K562 (cell line): Measurements from ENCODE around the gene TMX3. TPM values are rescaled to one million over a fixed set of nuclear protein-coding genes. Genes with fewer than 3 reads are reported as not detected.

Source experiments
- ATAC-seq: fragments of 200-7000 bp; cut with Tn5 transposase; 3 replicates; pipeline ENCODE4 v1.9.1; 2020; ENCODE audit warnings: moderate library complexity
- BruUV-seq: library from RNA; stranded (reverse); fragments of 400-500 nt; replicated peaks from 2 replicates; lab custom pipeline; 2021; lab: Mats Ljungman, UMichigan
- CTCF ChIA-PET: fragments of 300-600 bp; formaldehyde crosslinking; extraction: SDS; loops from one replicate; lab custom pipeline; 2021; ENCODE audit warnings: low intra/inter-chr PET ratio; lab: Yijun Ruan, JAX
- POLR2A ChIA-PET: fragments of 300-600, 350-650 bp; sonication (Branson Sonifier 250); formaldehyde crosslinking; extraction: SDS; loops from one replicate; lab custom pipeline; 2021; ENCODE audit warnings: antibody characterized with exemption, inconsistent platforms; lab: Yijun Ruan, JAX
- DNase-seq, 4 experiments: peaks; one replicate each; pipeline versions ENCODE4 v3.0.0 to v3.0.0-alpha.2; 2011 to 2018; ENCODE audit warnings: low spot score in 3 of 4, mixed read lengths in 3 of 4; ENCODE audit errors: extremely low read depth in 1 of 4
- FAIRE-seq: peaks from 2 replicates; lab custom pipeline; 2011; peaks lifted over from hg19 to GRCh38; lab: Jason Lieb, UNC
- H2AFZ ChIP-seq: 2 replicates; pipeline ENCODE4 v1.6.0; 2011; ENCODE audit warnings: low read depth, low read length, control low read depth, inconsistent platforms
- H3K27ac ChIP-seq: fragments of 200-600 bp; 3 replicates; pipeline ENCODE4 v1.8.0; 2011; ENCODE audit warnings: low read depth, mild to moderate bottlenecking, control low read depth, inconsistent platforms, low read length, moderate library complexity, mixed read lengths; ENCODE audit errors: extremely low read depth
- H3K27me3 ChIP-seq, 2 experiments: fragments of 300-600 bp in 1 of 2; 2 replicates in 1 of 2; 3 replicates in 1 of 2; pipeline versions ENCODE4 v1.6.0 to v1.8.0; 2011; ENCODE audit warnings: inconsistent platforms in 2 of 2, low read length in 2 of 2, mild to moderate bottlenecking in 1 of 2, mixed read lengths in 1 of 2, moderate library complexity in 1 of 2; ENCODE audit not compliant: control insufficient read depth in 2 of 2, insufficient read depth in 2 of 2
- H3K36me3 ChIP-seq: fragments of 300-600 bp; 3 replicates; pipeline ENCODE4 v1.8.0; 2011; ENCODE audit warnings: mild to moderate bottlenecking, low read length, inconsistent platforms; ENCODE audit not compliant: control insufficient read depth, insufficient read depth
- H3K4me1 ChIP-seq, 2 experiments: fragments of 200-600 bp in 1 of 2; replicated peaks in 1 of 2; 2 replicates in 1 of 2; 3 replicates in 1 of 2; pipeline versions ENCODE4 v1.5.1 to v1.8.0; 2011; ENCODE audit warnings: inconsistent platforms in 2 of 2, low read length in 2 of 2, mild to moderate bottlenecking in 1 of 2, mixed read lengths in 1 of 2, moderate library complexity in 1 of 2; ENCODE audit not compliant: control insufficient read depth in 2 of 2, insufficient read depth in 2 of 2
- H3K4me2 ChIP-seq: 2 replicates; pipeline ENCODE4 v1.6.1; 2011; ENCODE audit warnings: low read length, control low read depth, inconsistent platforms, mixed read lengths; ENCODE audit not compliant: insufficient read depth
- H3K4me3 ChIP-seq: fragments of 200-600 bp; sonication (generic), shearing (Covaris generic); 2 replicates; pipeline ENCODE4 v1.5.1; 2016; ENCODE audit warnings: control low read depth, inconsistent platforms
- H3K79me2 ChIP-seq: fragments of 200-600 bp; 3 replicates; pipeline ENCODE4 v1.8.0; 2011; ENCODE audit warnings: low read length, inconsistent platforms; ENCODE audit not compliant: control insufficient read depth, insufficient read depth
- H3K9ac ChIP-seq, 2 experiments: 2 replicates each; pipeline versions ENCODE4 v1.6.0 to v1.6.1; 2011; ENCODE audit warnings: low read depth in 2 of 2, low read length in 2 of 2, control low read depth in 1 of 2, inconsistent platforms in 1 of 2, mild to moderate bottlenecking in 1 of 2, mixed read lengths in 1 of 2; ENCODE audit not compliant: insufficient read depth in 1 of 2
- H3K9me1 ChIP-seq: one replicate; pipeline ENCODE4 v1.6.0; 2011; ENCODE audit warnings: inconsistent platforms, mild to moderate bottlenecking, low read length, moderate library complexity; ENCODE audit not compliant: control insufficient read depth, insufficient read depth
- H3K9me3 ChIP-seq: replicated peaks from 2 replicates; pipeline ENCODE4 v1.5.1; 2011; ENCODE audit warnings: low read depth, low read length, inconsistent platforms; ENCODE audit not compliant: control insufficient read depth, insufficient read depth
- H4K20me1 ChIP-seq: replicated peaks from 2 replicates; pipeline ENCODE4 v1.6.1; 2011; ENCODE audit warnings: low read length, inconsistent platforms, mixed read lengths; ENCODE audit not compliant: control insufficient read depth, insufficient read depth
- HOXB6 ChIP-seq: fragments of 250-450 bp; sonication (Bioruptor Pico); IDR thresholded peaks from 2 replicates; pipeline ENCODE4 v1.5.1; 2022; ENCODE audit warnings: mild to moderate bottlenecking, borderline replicate concordance
- PCBP2 ChIP-seq: fragments of 200-400 bp; formaldehyde crosslinking; IDR thresholded peaks from 2 replicates; pipeline ENCODE4 v1.6.1; 2018; ENCODE audit warnings: low read length, low read depth, mild to moderate bottlenecking, moderate library complexity; ENCODE audit not compliant: poor library complexity, severe bottlenecking
- POLR2AphosphoS5 ChIP-seq: IDR thresholded peaks from 2 replicates; pipeline ENCODE4 v1.6.1; 2011; ENCODE audit warnings: mild to moderate bottlenecking, low read depth, low read length, moderate library complexity; ENCODE audit not compliant: control insufficient read depth, insufficient read depth
- U2AF2 ChIP-seq: fragments of 200-400 bp; formaldehyde crosslinking; optimal IDR thresholded peaks from 2 replicates; pipeline ENCODE3; 2017; ENCODE audit warnings: low read depth, mild to moderate bottlenecking, low read length
- WGBS: fragments of 100-300 bp; shearing (Covaris generic); methylation state at CpG from one replicate; pipeline ENCODE4 v1.1.6; 2016; ENCODE audit warnings: low coverage, mixed read lengths; ENCODE audit not compliant: insufficient coverage; ENCODE audit errors: missing lambda C conversion rate; 5-methylcytosine and 5-hydroxymethylcytosine counted together
- in situ Hi-C: fragments of 300-500 bp; cut with MboI; formaldehyde crosslinking; loops from 4 replicates; pipeline ENCODE4 v1.15.0; 2018; ENCODE audit warnings: inconsistent platforms, mixed read lengths
- intact Hi-C: fragments of 100-400 bp; cut with micrococcal nuclease; formaldehyde crosslinking; loops from 2 replicates; pipeline ENCODE4 v1.14.2; 2022
- polyA plus RNA-seq, 8 experiments: library from polyadenylated mRNA; depleted of rRNA in 4 of 8; stranded (reverse) in 5 of 8; unstranded in 3 of 8; fragments of >200 nt; fragmentation: Nextera tagmentation in 2 of 8; fragmentation: Illumina TruSeq in 1 of 8; extraction: Ambion mirVana in 2 of 8; extraction: Trizol in 1 of 8; gene quantifications; 2 replicates each; pipeline versions ENCODE4 v1.2.1 to v1.2.3, GENCODE V29; 2011 to 2014; ENCODE audit warnings: inconsistent platforms in 1 of 8, missing spikeins in 1 of 8
- total RNA-seq, 7 experiments: library from RNA; depleted of rRNA in 6 of 7; stranded (reverse); fragments of >200 nt in 6 of 7; fragmentation: Illumina TruSeq in 2 of 7; extraction: Trizol in 2 of 7; gene quantifications; 2 replicates each; pipeline versions ENCODE4 v1.2.1 to v1.2.3, GENCODE V29; 2011 to 2021; ENCODE audit warnings: low replicate concordance in 1 of 7
- TF ChIP-seq, protein P1 (sequence below): fragments of 450-650 bp; IDR thresholded peaks from 2 replicates; pipeline ENCODE4 v1.6.1; 2017; ENCODE audit warnings: mild to moderate bottlenecking, moderate library complexity

TMX3 gene
- total and polyA plus RNA-seq, 9 of the 15 experiments (the other 6 are each of a cell fraction or from before 2014, with no cell fraction given), result 13.2 to 40.5 (median 20.7) TPM

DNA sequence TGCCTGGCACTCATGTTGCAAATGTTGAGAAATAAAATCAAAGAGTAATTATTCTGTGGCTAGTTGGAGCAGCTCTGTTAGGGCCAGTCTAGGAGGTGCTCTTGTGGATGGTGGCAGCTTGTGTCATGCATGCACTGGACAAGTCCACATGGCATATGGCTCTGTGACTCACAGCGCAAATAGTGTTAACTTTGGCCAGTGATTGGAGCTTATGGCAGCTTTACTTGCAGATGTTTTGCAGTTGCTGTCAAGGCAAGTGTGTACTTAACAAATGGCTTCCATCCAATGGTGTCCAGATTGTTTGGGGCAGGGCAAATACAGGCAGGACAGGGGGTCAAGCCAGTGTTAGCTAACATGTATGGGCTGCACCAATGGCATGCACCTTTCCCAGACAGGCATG, 26.1 kb upstream of the TMX3 start:
- Histone ChIP-seq H3K36me3 (no peaks in the 10 kb centered on the region), H3K79me2 (no peaks in the 10 kb centered on the region), H4K20me1 (no peaks in the 10 kb centered on the region), H3K9me3 (no peaks in the 10 kb centered on the region), H3K9ac (no peak overlapping the region), H3K27ac (no peak overlapping the region), H3K4me3 (no peak overlapping the region), H3K9me1 (no peaks in the 10 kb centered on the region), H3K4me2 (no peak overlapping the region), H2AFZ (no peak overlapping the region), H3K4me1 (no peaks in the 10 kb centered on the region), H3K27me3 (no peaks in the 10 kb centered on the region)
- TF ChIP-seq U2AF2 (no peak), PCBP2 (no peak), POLR2AphosphoS5 (no peak), HOXB6 (CRISPR knock-in tag) (no peak)
- TF ChIP-seq, protein P1, sequence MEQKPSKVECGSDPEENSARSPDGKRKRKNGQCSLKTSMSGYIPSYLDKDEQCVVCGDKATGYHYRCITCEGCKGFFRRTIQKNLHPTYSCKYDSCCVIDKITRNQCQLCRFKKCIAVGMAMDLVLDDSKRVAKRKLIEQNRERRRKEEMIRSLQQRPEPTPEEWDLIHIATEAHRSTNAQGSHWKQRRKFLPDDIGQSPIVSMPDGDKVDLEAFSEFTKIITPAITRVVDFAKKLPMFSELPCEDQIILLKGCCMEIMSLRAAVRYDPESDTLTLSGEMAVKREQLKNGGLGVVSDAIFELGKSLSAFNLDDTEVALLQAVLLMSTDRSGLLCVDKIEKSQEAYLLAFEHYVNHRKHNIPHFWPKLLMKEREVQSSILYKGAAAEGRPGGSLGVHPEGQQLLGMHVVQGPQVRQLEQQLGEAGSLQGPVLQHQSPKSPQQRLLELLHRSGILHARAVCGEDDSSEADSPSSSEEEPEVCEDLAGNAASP, result no peak
- in situ Hi-C loops, result no loop called here
- ATAC-seq, result no peak
- no peak for DNase-seq
- BruUV-seq, result no TSS peak
- WGBS, result 0% methylated on average over 1 of the region's 1 CpG
- no peak for FAIRE-seq
- CTCF ChIA-PET, result no interaction called here
- POLR2A ChIA-PET, result no interaction called here
- intact Hi-C loops, result no loop called here
